ENCODE data around the gene SREBF2. TPM values are rescaled to one million over a fixed set of nuclear protein-coding genes. Genes with fewer than 3 reads are reported as not detected.

SREBF2 gene
- total RNA-seq, 6 donors from 2014 or later = 124 to 175 (median 145) TPM

- peaks cover 26 to 99% (median 90%) of the 10 kb centered on the region in 4 donors for H3K36me3 ChIP-seq
- H3K4me3 ChIP-seq = no peak overlapping the region
- no peaks in the 10 kb centered on the region for H3K4me1 ChIP-seq
- no peak for ATAC-seq (ENCODE audit: low FRiP score in 2 of 2)
- no peaks in the 10 kb centered on the region for H3K27me3 ChIP-seq
- DNase-seq = peak in 1 of 2 donors; percentile 78
- TF ChIP-seq CTCF (IDR thresholded peaks at IDR 0.05) = no peak
- TF ChIP-seq POLR2A (IDR thresholded peaks at IDR 0.05) = no peak
- TF ChIP-seq POLR2AphosphoS5 (IDR thresholded peaks at IDR 0.05) = no peak
- TF ChIP-seq EP300 (IDR thresholded peaks at IDR 0.05) = no peak
- no peak overlapping the region for H3K27ac ChIP-seq
- 94 to 96% methylated on average over 11 to 15 of the region's 16 CpGs for WGBS, 2 donors
- no peaks in the 10 kb centered on the region for H3K9me3 ChIP-seq
These were observed 47.7 kb downstream of the SREBF2 start for GRCh38 chr22:41880653-41881052.

GRCh38 chr22:41883400-41883799, 50.5 kb downstream of the SREBF2 start:
- Histone ChIP-seq H3K4me1 (no peaks in the 10 kb centered on the region), H3K36me3 (peaks cover 26 to 99% (median 92%) of the 10 kb centered on the region in 4 donors), H3K27ac (no peak overlapping the region), H3K4me3 (no peak overlapping the region), H3K9me3 (no peaks in the 10 kb centered on the region), H3K27me3 (no peaks in the 10 kb centered on the region)
- 96 to 98% methylated on average over 2 of the region's 2 CpGs for WGBS, 2 donors
- no peak for TF ChIP-seq EP300 (IDR thresholded peaks at IDR 0.05)
- TF ChIP-seq POLR2AphosphoS5 (IDR thresholded peaks at IDR 0.05) = no peak
- no peak for TF ChIP-seq POLR2A (IDR thresholded peaks at IDR 0.05)
- TF ChIP-seq CTCF (IDR thresholded peaks at IDR 0.05) = no peak
- no peak for DNase-seq
- no peak for ATAC-seq (ENCODE audit: low FRiP score in 2 of 2)

- peaks cover 14 to 99% (median 91%) of the 10 kb centered on the region in 4 donors for H3K36me3 ChIP-seq
- DNase-seq (no peak), ATAC-seq (ENCODE audit: low FRiP score in 2 of 2) (no peak)
- no peaks in the 10 kb centered on the region for H3K27me3 ChIP-seq
- TF ChIP-seq CTCF (IDR thresholded peaks at IDR 0.05) = no peak
- TF ChIP-seq POLR2AphosphoS5 (IDR thresholded peaks at IDR 0.05) = no peak
- no peak for TF ChIP-seq EP300 (IDR thresholded peaks at IDR 0.05)
- no peak for TF ChIP-seq POLR2A (IDR thresholded peaks at IDR 0.05)
- no peak overlapping the region for H3K27ac ChIP-seq
- H3K9me3 ChIP-seq = no peaks in the 10 kb centered on the region
- H3K4me3 ChIP-seq = no peak overlapping the region
- H3K4me1 ChIP-seq = no peaks in the 10 kb centered on the region
- 67 to 84% methylated on average over 2 of the region's 2 CpGs for WGBS, 2 donors
These were observed 52.2 kb downstream of the SREBF2 start for GRCh38 chr22:41885116-41885515.

GRCh38 chr22:41885516-41885915, 52.6 kb downstream of the SREBF2 start:
- 88 to 94% methylated on average over 6 of the region's 6 CpGs for WGBS, 2 donors
- no peak for ATAC-seq (ENCODE audit: low FRiP score in 2 of 2)
- H3K36me3 ChIP-seq = peaks cover 14 to 98% (median 92%) of the 10 kb centered on the region in 4 donors
- no peak overlapping the region for H3K4me3 ChIP-seq
- TF ChIP-seq EP300 (IDR thresholded peaks at IDR 0.05) = no peak
- TF ChIP-seq POLR2A (IDR thresholded peaks at IDR 0.05) = no peak
- no peak for TF ChIP-seq CTCF (IDR thresholded peaks at IDR 0.05)
- TF ChIP-seq POLR2AphosphoS5 (IDR thresholded peaks at IDR 0.05) = no peak
- no peaks in the 10 kb centered on the region for H3K9me3 ChIP-seq
- DNase-seq = no peak
- H3K27me3 ChIP-seq = no peaks in the 10 kb centered on the region
- no peaks in the 10 kb centered on the region for H3K4me1 ChIP-seq
- H3K27ac ChIP-seq = no peak overlapping the region

- TF ChIP-seq POLR2AphosphoS5 (IDR thresholded peaks at IDR 0.05) = no peak
- TF ChIP-seq POLR2A (IDR thresholded peaks at IDR 0.05) = no peak
- TF ChIP-seq EP300 (IDR thresholded peaks at IDR 0.05) = no peak
- no peak for TF ChIP-seq CTCF (IDR thresholded peaks at IDR 0.05)
- ATAC-seq (ENCODE audit: low FRiP score in 2 of 2) (no peak), DNase-seq (no peak)
- WGBS, 2 donors = 80 to 83% methylated on average over 4 of the region's 4 CpGs
- H3K27ac ChIP-seq = no peak overlapping the region
- H3K4me1 ChIP-seq = no peaks in the 10 kb centered on the region
- H3K36me3 ChIP-seq = peaks cover 6 to 98% (median 85%) of the 10 kb centered on the region in 4 donors
- H3K27me3 ChIP-seq = no peaks in the 10 kb centered on the region
- no peak overlapping the region for H3K4me3 ChIP-seq
- H3K9me3 ChIP-seq = no peaks in the 10 kb centered on the region
These were observed 55.8 kb downstream of the SREBF2 start for GRCh38 chr22:41888627-41889200.

All from upper lobe of left lung (tissue), 6 donors.